Transverse colon (tissue), 4 donors: ENCODE data around the gene HOXB6. TPM values are rescaled to one million over a fixed set of nuclear protein-coding genes. Genes with fewer than 3 reads are reported as not detected.

Experiments used
- DNase-seq: peaks from one replicate; pipeline ENCODE4 v3.0.0-alpha.2; 2019
- H3K27ac ChIP-seq, 4 donors: fragments of 200-600 bp; sonication (generic); 2 replicates each; pipeline ENCODE4 v1.5.1; 2016 to 2018; ENCODE audit warnings: inconsistent platforms in 4 of 4
- H3K27me3 ChIP-seq: fragments of 200-600 bp; sonication (generic); 2 replicates; pipeline ENCODE4 v1.5.1; 2017; ENCODE audit warnings: inconsistent platforms
- H3K36me3 ChIP-seq, 4 donors: fragments of 200-600 bp; sonication (generic); 2 replicates each; pipeline ENCODE4 v1.5.1; 2017 to 2019; ENCODE audit warnings: inconsistent platforms in 4 of 4
- H3K4me1 ChIP-seq, 4 donors: fragments of 200-600 bp; sonication (generic); 2 replicates each; pipeline ENCODE4 v1.5.1; 2017 to 2020; ENCODE audit warnings: inconsistent platforms in 4 of 4
- H3K4me3 ChIP-seq, 4 donors: fragments of 200-600 bp; sonication (generic); 1 replicate in 1 of 4; 2 replicates in 3 of 4; pipeline versions ENCODE4 v1.5.1 to v1.6.1; 2017 to 2019; ENCODE audit warnings: inconsistent platforms in 4 of 4
- H3K9me3 ChIP-seq, 2 donors: fragments of 200-600 bp; sonication (generic); 2 replicates each; pipeline ENCODE4 v1.5.1; 2017 to 2019; ENCODE audit warnings: inconsistent platforms in 2 of 2
- EP300 ChIP-seq: sonication (generic); formaldehyde crosslinking; IDR thresholded peaks from one replicate; pipeline ENCODE4 v1.6.1; 2017; ENCODE audit warnings: antibody characterized with exemption, low read depth
- POLR2A ChIP-seq: fragments of 450-650 bp; IDR thresholded peaks from one replicate; pipeline ENCODE4 v1.6.1; 2016; ENCODE audit warnings: antibody characterized with exemption, mild to moderate bottlenecking, moderate library complexity
- POLR2AphosphoS5 ChIP-seq, 3 donors: sonication (generic); formaldehyde crosslinking; IDR thresholded peaks; one replicate each; pipeline ENCODE4 v1.6.1; 2016; ENCODE audit warnings: antibody characterized with exemption in 3 of 3
- WGBS, 2 donors: methylation state at CpG; one replicate each; pipeline ENCODE4 v1.1.5; 2018; ENCODE audit warnings: low coverage in 1 of 2; 5-methylcytosine and 5-hydroxymethylcytosine counted together
- in situ Hi-C, 4 donors: fragments of 200-750 bp; cut with MboI; loops; one replicate each; pipeline versions ENCODE4 v1.15.0 to v1.15.1; 2017; ENCODE audit warnings: low sequenced_read_pairs in 3 of 4, low pct_ligation_motif_present in 1 of 4, low pct_unique_long_range_greater_than_20kb in 1 of 4
- intact Hi-C: fragments of 100-400 bp; cut with DNase I; formaldehyde crosslinking; loops from one replicate; pipeline ENCODE4 v1.15.1; 2023; ENCODE audit warnings: low total_unique reads
- total RNA-seq, 4 donors: library from RNA; depleted of rRNA; stranded (reverse); fragments of >200 nt; gene quantifications; one replicate each; pipeline ENCODE4 v1.1.0, GENCODE V29; 2016
- TF ChIP-seq, protein P1 (sequence below), 5 experiments: fragments of 200-600 bp in 3 of 5; fragments of 450-650 bp in 2 of 5; sonication (generic) in 3 of 5; IDR thresholded peaks; 1 replicate in 2 of 5; 2 replicates in 3 of 5; pipeline ENCODE4 v1.5.1; 2016 to 2017; ENCODE audit warnings: antibody characterized with exemption in 5 of 5, inconsistent platforms in 3 of 5, mild to moderate bottlenecking in 2 of 5, moderate library complexity in 1 of 5

Gene HOXB6
- total RNA-seq, 4 donors from 2014 or later, result 42.7 to 78.4 (median 62.5) TPM

DNA sequence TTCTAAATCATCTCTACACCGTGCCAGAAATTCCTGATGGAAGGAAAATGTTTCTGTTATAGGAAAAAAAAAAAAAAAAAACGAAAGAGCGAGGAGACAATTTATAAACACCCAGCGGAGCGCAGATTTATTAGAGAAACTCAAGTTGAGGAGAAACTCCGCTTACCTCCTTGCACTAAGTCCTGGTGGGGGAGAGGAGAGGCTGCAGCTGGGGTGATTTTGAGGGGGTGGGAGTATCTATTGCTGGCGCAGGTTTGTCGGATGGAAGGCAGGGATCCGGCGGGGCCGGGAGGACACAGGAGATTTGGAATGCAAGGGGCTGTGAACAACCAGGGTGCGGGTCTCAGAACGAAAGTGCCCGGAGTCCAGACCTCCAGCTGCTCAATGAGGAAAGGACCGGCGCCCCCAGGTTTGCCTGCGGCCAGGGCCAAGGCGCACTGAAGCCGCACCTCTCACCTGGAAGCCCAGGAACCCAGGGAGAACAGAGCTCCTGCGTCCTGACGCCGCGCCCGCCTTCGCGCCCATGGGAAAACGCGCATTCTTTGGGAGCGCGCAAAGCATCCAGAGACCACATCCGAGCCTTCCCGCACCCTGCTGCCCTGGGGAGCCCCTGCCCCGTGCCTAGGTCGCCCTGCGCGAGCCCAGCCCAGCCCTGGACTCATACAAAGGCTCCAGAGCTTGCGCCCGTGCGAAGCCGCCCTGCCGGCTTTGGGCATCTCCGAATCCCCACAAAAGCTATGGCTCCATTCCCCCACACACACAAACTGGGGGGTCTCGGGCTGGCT lies 12.9 kb upstream of the HOXB6 start:
- WGBS, 2 donors, result 10 to 11% methylated on average over 8 to 22 of the region's 43 CpGs
- DNase-seq, result no peak
- Histone ChIP-seq H3K27ac (peak overlapping the region in 1 of 4 donors; percentile 45), H3K27me3 (peaks cover 100% of the 10 kb centered on the region), H3K36me3 (no peaks in the 10 kb centered on the region), H3K4me1 (peaks cover 0 to 76% (median 56%) of the 10 kb centered on the region in 4 donors), H3K9me3 (no peaks in the 10 kb centered on the region), H3K4me3 (peak overlapping the region in 2 of 4 donors; percentile 22 to 38)
- intact Hi-C loops (loop anchor here (5.0 kb wide), 1 partner anchor 280 kb away; no protein-coding TSS in a partner anchor), in situ Hi-C loops (no loop called here)
- TF ChIP-seq POLR2A, result no peak
- TF ChIP-seq, protein P1, sequence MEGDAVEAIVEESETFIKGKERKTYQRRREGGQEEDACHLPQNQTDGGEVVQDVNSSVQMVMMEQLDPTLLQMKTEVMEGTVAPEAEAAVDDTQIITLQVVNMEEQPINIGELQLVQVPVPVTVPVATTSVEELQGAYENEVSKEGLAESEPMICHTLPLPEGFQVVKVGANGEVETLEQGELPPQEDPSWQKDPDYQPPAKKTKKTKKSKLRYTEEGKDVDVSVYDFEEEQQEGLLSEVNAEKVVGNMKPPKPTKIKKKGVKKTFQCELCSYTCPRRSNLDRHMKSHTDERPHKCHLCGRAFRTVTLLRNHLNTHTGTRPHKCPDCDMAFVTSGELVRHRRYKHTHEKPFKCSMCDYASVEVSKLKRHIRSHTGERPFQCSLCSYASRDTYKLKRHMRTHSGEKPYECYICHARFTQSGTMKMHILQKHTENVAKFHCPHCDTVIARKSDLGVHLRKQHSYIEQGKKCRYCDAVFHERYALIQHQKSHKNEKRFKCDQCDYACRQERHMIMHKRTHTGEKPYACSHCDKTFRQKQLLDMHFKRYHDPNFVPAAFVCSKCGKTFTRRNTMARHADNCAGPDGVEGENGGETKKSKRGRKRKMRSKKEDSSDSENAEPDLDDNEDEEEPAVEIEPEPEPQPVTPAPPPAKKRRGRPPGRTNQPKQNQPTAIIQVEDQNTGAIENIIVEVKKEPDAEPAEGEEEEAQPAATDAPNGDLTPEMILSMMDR (IDR thresholded peaks at IDR 0.05), result no peak
- no peak for TF ChIP-seq POLR2AphosphoS5 (IDR thresholded peaks at IDR 0.05)
- no peak for TF ChIP-seq EP300

DNA sequence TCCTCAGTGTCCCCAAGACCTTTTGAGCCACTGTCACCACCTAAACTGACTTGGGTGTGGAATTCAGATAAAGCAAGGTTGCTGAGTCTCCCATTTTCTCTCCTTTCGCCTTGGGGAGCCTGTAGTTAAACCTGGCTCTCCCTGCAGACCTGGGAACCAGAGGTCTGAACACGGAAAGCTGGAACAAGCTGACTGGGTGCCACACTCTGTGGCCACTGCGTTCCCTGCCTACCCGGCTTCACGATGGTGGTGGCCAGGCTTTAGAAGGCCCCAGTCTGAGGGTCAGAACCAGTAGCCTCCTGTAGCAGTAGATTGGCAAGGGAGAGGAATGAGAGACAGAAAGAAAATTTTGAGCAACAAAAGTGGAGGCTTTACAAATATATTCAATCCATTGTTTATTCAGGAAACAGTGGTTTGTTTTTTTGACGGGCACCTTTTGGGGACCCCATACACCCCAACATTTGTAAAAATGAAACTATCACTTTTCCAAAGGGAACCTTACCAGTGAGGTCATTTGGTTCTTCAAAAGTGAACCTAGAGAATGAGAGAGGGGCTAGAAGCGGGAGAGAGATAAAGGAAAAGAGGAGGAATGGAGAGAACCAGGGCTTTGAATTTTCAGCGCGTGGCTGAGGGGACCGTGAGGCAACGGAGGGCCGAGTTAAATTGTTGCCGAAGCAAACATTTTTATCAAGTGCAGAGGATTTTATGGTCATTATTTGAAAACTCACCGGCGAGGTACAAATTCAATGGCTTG lies 12.1 kb upstream of the HOXB6 start:
- 33% methylated on average over 10 to 15 of the region's 15 CpGs for WGBS, 2 donors
- Histone ChIP-seq H3K9me3 (no peaks in the 10 kb centered on the region), H3K36me3 (no peaks in the 10 kb centered on the region), H3K27me3 (peaks cover 100% of the 10 kb centered on the region), H3K4me3 (no peak overlapping the region), H3K4me1 (peaks cover 0 to 84% (median 63%) of the 10 kb centered on the region in 4 donors), H3K27ac (peak overlapping the region in 1 of 4 donors; percentile 11)
- no peak for DNase-seq
- intact Hi-C loops, result loop anchor here (5.0 kb wide), 1 partner anchor 280 kb away; no protein-coding TSS in a partner anchor
- in situ Hi-C loops, result no loop called here
- TF ChIP-seq POLR2A (no peak), EP300 (no peak), POLR2AphosphoS5 (IDR thresholded peaks at IDR 0.05) (no peak)
- TF ChIP-seq, protein P1 (IDR thresholded peaks at IDR 0.05), result no peak

DNA sequence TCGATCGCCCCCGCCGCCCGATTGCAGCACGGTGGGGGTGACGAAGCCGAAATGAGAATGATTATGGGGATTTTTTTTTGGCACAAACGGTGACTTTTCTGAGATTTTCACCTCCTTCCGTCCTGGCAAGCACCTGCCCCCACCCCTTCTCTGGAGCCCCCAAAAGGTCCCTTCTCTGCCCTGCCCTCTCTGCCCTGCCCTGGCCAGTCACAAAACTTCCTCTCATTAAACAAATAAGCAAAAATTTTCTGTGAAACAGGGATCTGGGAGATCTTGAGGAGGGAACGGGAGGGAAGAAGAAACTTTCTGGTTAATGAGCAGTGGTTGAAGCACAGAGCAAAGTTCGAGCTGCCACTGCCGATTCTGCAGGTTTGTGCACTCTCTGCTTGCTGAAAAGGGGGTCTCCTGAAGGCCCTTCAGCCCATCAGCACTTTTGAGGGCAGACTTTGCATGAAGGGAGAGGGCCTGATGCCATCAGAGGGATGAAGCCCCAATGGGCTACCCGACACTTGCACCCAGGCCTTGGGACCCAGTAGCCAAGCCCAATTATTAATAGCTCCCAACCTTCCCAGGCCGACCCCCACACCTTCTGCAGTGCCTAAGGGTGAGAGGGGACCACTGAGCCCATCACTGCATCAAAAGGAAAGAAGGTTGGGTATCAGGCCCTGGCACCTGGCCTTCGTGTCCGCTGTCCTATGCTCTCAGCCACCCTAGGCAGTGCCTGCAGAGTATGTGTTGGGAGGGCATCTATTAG lies 11.4 kb upstream of the HOXB6 start:
- no peaks in the 10 kb centered on the region for H3K36me3 ChIP-seq
- WGBS, 2 donors, result 6 to 31% methylated on average over 3 to 16 of the region's 17 CpGs
- TF ChIP-seq POLR2A, result no peak
- TF ChIP-seq EP300, result no peak
- TF ChIP-seq, protein P1 (IDR thresholded peaks at IDR 0.05), result no peak
- no peak for TF ChIP-seq POLR2AphosphoS5 (IDR thresholded peaks at IDR 0.05)
- no peak overlapping the region for H3K4me3 ChIP-seq
- in situ Hi-C loops, result no loop called here
- peaks cover 100% of the 10 kb centered on the region for H3K27me3 ChIP-seq
- no peak for DNase-seq
- peak overlapping the region in 2 of 4 donors; percentile 26 to 91 for H3K27ac ChIP-seq
- H3K4me1 ChIP-seq, result peaks cover 0 to 85% (median 63%) of the 10 kb centered on the region in 4 donors
- H3K9me3 ChIP-seq, result no peaks in the 10 kb centered on the region
- intact Hi-C loops, result loop anchor here (5.0 kb wide), 1 partner anchor 279 kb away; no protein-coding TSS in a partner anchor
